HG03097 (cell line): Measurements from ENCODE around the gene SP100.
"Not testable (repeated sequence)": the region's sequence is repeated elsewhere in the genome, so short reads cannot be mapped to it uniquely, and the experiment has no call there.

Experiments
- ATAC-seq: cut with Tn5 transposase; IDR thresholded peaks from one replicate; pipeline ENCODE4 v1.9.1; 2021; ENCODE audit not compliant: unreplicated experiment, low FRiP score

Gene SP100

GRCh38 chr2:230418341-230419016 is 2.5 kb downstream of the SP100 start:
- ATAC-seq = no peak

- ATAC-seq = no peak
Observed at GRCh38 chr2:230419181-230419580, 3.2 kb downstream of the SP100 start.

- ATAC-seq = no peak
Observed at GRCh38 chr2:230422149-230422548, 6.1 kb downstream of the SP100 start.

- ATAC-seq = no peak
Observed at GRCh38 chr2:230423851-230424458, 8.0 kb downstream of the SP100 start.

- ATAC-seq = no peak
Observed at GRCh38 chr2:230425377-230425776, 9.4 kb downstream of the SP100 start.

GRCh38 chr2:230429513-230429912 is 13.5 kb downstream of the SP100 start:
- no peak for ATAC-seq

- ATAC-seq = no peak
Observed at GRCh38 chr2:230430957-230431910, 15.2 kb downstream of the SP100 start.

GRCh38 chr2:230434677-230435324 is 18.8 kb downstream of the SP100 start:
- no peak for ATAC-seq

- no peak for ATAC-seq
Observed at GRCh38 chr2:230435431-230435830, 19.4 kb downstream of the SP100 start.

GRCh38 chr2:230439121-230439520 is 23.1 kb downstream of the SP100 start:
- ATAC-seq = not testable (repeated sequence)

- ATAC-seq = no peak
Observed at GRCh38 chr2:230439590-230439989, 23.6 kb downstream of the SP100 start.

GRCh38 chr2:230441227-230441897 is 25.4 kb downstream of the SP100 start:
- ATAC-seq = peak; percentile 55

GRCh38 chr2:230443541-230443940 is 27.5 kb downstream of the SP100 start:
- no peak for ATAC-seq

GRCh38 chr2:230444832-230445231 is 28.8 kb downstream of the SP100 start:
- no peak for ATAC-seq

GRCh38 chr2:230447036-230447435 is 31.0 kb downstream of the SP100 start:
- ATAC-seq = no peak

- peak; percentile 67 for ATAC-seq
Observed at GRCh38 chr2:230447455-230448451, 31.8 kb downstream of the SP100 start.

GRCh38 chr2:230449901-230450467 is 34.0 kb downstream of the SP100 start:
- ATAC-seq = no peak

GRCh38 chr2:230453006-230453405 is 37.0 kb downstream of the SP100 start:
- no peak for ATAC-seq
